Activated T-cell treated with anti-CD3 and anti-CD28 coated beads, Interleukin-2, amount 50 U/mL, for 72 hours (primary cell): ENCODE data around the gene MET. TPM values are rescaled to one million over a fixed set of nuclear protein-coding genes. Genes with fewer than 3 reads are reported as not detected.

Source experiments
- ATAC-seq, 2 donors: fragments of 150-1000 bp; cut with Tn5 transposase; replicated peaks in 1 of 2; 2 replicates each; pipeline ENCODE4 v1.10.0; 2021; ENCODE audit warnings: moderate library complexity in 2 of 2, mild to moderate bottlenecking in 1 of 2
- DNase-seq, 2 donors: peaks; one replicate each; pipeline ENCODE4 v3.0.0; 2021 to 2022; ENCODE audit warnings: mixed read lengths in 1 of 2
- H3K27ac Mint-ChIP-seq: one replicate; pipeline ENCODE4 v1.8.0; 2022; ENCODE audit warnings: mild to moderate bottlenecking, moderate library complexity, mixed read lengths
- H3K27me3 Mint-ChIP-seq: one replicate; pipeline ENCODE4 v1.8.0; 2022; ENCODE audit warnings: low read depth, mixed read lengths
- H3K36me3 Mint-ChIP-seq, 2 donors: one replicate each; pipeline ENCODE4 v1.8.0; 2022; ENCODE audit warnings: mixed read lengths in 2 of 2, mild to moderate bottlenecking in 1 of 2; ENCODE audit not compliant: insufficient read depth in 2 of 2
- H3K4me1 Mint-ChIP-seq: one replicate; pipeline ENCODE4 v1.8.0; 2022; ENCODE audit warnings: low read depth, mixed read lengths
- H3K4me3 Mint-ChIP-seq, 2 donors: one replicate each; pipeline ENCODE4 v1.8.0; 2022; ENCODE audit warnings: mild to moderate bottlenecking in 2 of 2, mixed read lengths in 2 of 2, moderate library complexity in 2 of 2
- H3K9me3 Mint-ChIP-seq, 2 donors: one replicate each; pipeline ENCODE4 v1.8.0; 2022; ENCODE audit warnings: mixed read lengths in 2 of 2
- total RNA-seq, 2 donors: library from RNA; stranded (reverse); gene quantifications; one replicate each; pipeline ENCODE4 v1.2.3, GENCODE V29; 2022

The MET gene
- total RNA-seq, 2 donors from 2014 or later, result 2.4 TPM

DNA sequence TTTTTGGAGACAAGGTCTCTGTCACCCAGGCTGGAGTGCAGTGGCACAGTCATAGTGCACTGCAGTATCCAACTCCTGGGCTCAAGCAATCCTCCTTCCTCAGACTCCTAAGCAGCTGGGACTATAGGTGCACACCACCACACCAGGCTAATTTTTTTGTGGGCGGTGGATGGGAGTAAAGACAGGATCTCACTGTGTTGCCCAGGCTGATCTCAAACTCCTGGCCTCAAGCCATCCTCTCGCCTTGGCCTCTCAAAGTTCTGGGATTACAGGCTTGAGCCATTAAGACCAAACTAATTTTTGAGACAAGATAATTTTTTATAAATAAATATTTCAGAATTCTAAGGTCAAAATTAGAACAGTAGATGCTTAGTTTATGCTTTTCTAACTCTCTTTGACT, 109.6 kb downstream of the MET start:
- no peak overlapping the region for H3K4me3 Mint-ChIP-seq
- no peaks in the 10 kb centered on the region for H3K36me3 Mint-ChIP-seq
- H3K9me3 Mint-ChIP-seq, result no peaks in the 10 kb centered on the region
- H3K27ac Mint-ChIP-seq, result no peak overlapping the region
- no peaks in the 10 kb centered on the region for H3K27me3 Mint-ChIP-seq
- peaks cover 6% of the 10 kb centered on the region for H3K4me1 Mint-ChIP-seq
- no peak for ATAC-seq
- DNase-seq, result no peak

DNA sequence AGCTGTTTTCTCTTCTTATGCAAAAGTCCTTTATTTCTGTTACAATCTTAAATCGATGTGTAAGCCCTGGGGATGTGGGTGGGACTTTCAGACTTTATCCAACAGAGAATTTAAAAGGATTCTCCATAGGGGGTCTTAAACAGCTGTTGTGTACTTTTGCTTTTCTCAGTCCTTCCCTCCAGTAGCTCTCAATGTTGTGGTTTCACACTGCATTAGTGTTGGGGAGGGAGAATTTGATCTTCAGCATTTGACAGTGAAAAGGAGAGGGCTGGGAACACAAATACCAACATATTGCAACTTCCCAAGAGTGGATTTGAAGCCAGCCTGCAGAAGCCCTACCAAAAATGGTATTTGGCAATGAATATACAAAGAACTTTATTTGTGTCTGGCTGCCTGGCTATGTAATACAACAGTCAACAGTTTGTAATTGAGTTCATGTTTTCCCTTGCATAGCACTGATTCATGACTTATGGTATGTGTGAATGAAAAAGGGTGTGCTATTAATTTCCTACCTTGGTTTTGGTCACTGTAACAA, 110.2 kb downstream of the MET start:
- Mint-ChIP-seq H3K27me3 (no peaks in the 10 kb centered on the region), H3K4me1 (peaks cover 6% of the 10 kb centered on the region), H3K9me3 (no peaks in the 10 kb centered on the region), H3K36me3 (no peaks in the 10 kb centered on the region), H3K27ac (no peak overlapping the region), H3K4me3 (no peak overlapping the region)
- ATAC-seq (no peak), DNase-seq (no peak)

DNA sequence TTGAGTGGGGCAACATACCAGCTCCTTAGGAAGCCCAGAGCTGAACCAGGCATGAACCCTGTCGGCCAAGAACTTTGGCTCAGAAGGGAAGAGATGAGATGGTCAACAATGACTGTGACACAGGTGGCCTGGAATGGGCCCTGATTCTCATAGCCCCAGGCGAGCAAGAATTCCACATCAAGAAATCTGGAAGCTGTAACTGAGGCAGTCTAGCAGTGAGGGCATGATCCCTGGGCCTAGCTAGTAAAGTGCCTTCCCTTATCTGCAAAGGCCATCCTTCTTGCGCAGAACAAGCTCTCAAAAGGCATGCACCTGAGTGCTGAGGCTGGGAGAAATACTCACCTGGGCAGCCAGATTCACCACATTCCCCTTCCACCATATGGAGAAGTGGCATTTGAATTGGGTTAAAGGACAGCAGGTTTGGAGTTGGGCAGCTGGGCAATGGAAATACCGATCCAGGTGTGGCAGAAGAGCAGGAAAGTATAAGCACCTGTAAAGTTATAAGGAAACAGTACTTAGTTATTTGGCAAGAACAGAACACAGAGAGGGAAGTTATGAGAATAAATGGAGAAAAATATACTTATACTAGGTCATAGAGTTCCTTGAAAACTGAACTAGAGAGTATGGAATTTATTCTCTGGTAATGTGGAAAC, 111.8 kb downstream of the MET start:
- no peaks in the 10 kb centered on the region for H3K9me3 Mint-ChIP-seq
- no peaks in the 10 kb centered on the region for H3K27me3 Mint-ChIP-seq
- no peaks in the 10 kb centered on the region for H3K36me3 Mint-ChIP-seq
- ATAC-seq (no peak), DNase-seq (no peak)
- no peak overlapping the region for H3K27ac Mint-ChIP-seq
- H3K4me3 Mint-ChIP-seq, result no peak overlapping the region
- H3K4me1 Mint-ChIP-seq, result peaks cover 6% of the 10 kb centered on the region

- Mint-ChIP-seq H3K27me3 (no peaks in the 10 kb centered on the region), H3K4me1 (peaks cover 6% of the 10 kb centered on the region), H3K36me3 (no peaks in the 10 kb centered on the region), H3K9me3 (no peaks in the 10 kb centered on the region), H3K4me3 (no peak overlapping the region), H3K27ac (no peak overlapping the region)
- DNase-seq (no peak), ATAC-seq (no peak)
These were observed 112.7 kb downstream of the MET start for GRCh38 chr7:116784647-116785046.

- Mint-ChIP-seq H3K27ac (no peak overlapping the region), H3K27me3 (peaks cover 8% of the 10 kb centered on the region), H3K9me3 (no peaks in the 10 kb centered on the region), H3K4me3 (no peak overlapping the region), H3K4me1 (peaks cover 5% of the 10 kb centered on the region), H3K36me3 (no peaks in the 10 kb centered on the region)
- DNase-seq (no peak), ATAC-seq (no peak)
These were observed 113.8 kb downstream of the MET start for GRCh38 chr7:116785843-116786242.

DNA sequence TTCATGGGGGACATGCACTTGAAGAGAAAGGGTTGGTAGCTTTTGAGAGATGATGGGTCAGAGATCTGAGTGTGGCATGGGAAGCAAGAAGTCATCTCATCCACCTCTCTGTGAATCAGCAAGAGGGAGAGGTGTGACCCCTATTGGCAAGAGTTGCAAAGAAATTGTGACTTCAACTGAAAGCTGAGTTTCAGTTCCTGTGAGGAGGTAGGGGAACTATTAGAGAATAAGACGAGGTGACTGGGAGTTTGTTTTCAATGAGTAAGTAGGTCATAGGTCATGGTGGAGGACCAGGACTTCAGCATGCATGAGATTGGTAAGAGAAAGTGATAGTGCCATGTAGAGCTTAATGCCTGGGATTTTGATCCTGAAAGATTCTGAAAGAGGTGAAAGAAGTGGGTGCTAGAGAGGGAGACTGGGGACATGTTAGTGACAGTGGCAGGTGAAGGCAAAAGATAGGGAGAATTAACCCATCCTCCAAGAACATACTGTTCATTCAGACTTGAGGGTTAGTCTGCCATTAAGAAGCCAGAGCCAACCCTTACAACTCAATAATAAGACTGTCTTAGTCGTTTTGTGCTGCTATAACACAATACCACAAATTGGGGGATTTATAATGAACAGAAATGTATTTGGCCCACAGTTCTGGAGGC, 114.9 kb downstream of the MET start:
- Mint-ChIP-seq H3K36me3 (no peaks in the 10 kb centered on the region), H3K9me3 (no peaks in the 10 kb centered on the region), H3K27ac (no peak overlapping the region), H3K4me1 (no peaks in the 10 kb centered on the region), H3K4me3 (no peak overlapping the region), H3K27me3 (peaks cover 8% of the 10 kb centered on the region)
- DNase-seq (peak; percentile 47 to 48), ATAC-seq (peak; percentile 92 to 95)

DNA sequence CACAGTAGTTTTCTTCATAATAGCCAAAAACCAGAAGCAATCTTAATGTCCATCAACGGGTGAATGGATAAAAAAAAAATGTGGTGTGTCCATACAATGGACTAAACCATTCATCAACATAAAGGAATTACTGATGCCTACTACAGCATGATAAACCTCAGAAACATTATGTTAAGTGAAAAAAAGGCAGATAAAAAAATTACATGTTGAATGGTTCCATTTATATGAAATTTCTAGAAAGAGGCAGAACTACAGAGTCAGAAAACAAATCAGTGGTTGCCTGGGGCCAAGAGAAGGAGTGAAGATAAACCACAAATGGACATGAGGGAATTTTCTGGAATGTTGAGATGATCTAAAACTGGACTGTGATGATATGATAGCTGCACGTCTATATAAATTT, 115.9 kb downstream of the MET start:
- no peak overlapping the region for H3K4me3 Mint-ChIP-seq
- H3K4me1 Mint-ChIP-seq, result no peaks in the 10 kb centered on the region
- no peaks in the 10 kb centered on the region for H3K9me3 Mint-ChIP-seq
- ATAC-seq (no peak), DNase-seq (no peak)
- H3K27me3 Mint-ChIP-seq, result peaks cover 8% of the 10 kb centered on the region
- H3K36me3 Mint-ChIP-seq, result no peaks in the 10 kb centered on the region
- no peak overlapping the region for H3K27ac Mint-ChIP-seq

DNA sequence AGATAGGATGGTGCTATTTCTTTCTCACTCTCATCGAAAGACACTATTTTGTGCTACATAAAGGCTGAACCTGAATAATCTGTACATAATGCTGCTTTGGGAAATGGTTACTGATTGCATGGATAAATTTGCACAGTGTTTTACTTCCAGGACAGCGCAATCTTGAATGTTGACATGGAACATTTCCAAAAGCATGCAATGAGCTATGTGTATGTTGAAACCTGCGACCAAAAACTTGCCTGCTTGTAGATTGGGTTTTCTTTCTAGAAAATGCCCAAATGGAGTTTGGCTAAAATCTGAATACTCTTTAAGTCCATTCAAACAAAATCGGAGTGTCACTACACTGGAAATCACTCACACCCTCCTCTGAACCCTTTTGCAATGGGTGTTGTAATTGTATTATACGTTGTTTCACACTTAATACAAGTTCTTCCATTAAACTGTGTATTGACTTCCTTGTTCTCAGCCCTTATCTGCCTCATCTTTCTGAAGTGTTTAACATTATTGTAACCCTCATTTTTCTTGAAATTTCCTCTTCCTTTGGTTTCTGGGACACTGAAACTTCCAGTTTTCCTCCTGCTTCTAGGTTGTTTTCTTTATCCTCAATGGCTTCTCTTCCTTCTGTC, 116.7 kb downstream of the MET start:
- Mint-ChIP-seq H3K9me3 (no peaks in the 10 kb centered on the region), H3K4me1 (no peaks in the 10 kb centered on the region), H3K4me3 (no peak overlapping the region), H3K36me3 (no peaks in the 10 kb centered on the region), H3K27ac (no peak overlapping the region), H3K27me3 (peaks cover 13% of the 10 kb centered on the region)
- no peak for DNase-seq
- no peak for ATAC-seq

DNA sequence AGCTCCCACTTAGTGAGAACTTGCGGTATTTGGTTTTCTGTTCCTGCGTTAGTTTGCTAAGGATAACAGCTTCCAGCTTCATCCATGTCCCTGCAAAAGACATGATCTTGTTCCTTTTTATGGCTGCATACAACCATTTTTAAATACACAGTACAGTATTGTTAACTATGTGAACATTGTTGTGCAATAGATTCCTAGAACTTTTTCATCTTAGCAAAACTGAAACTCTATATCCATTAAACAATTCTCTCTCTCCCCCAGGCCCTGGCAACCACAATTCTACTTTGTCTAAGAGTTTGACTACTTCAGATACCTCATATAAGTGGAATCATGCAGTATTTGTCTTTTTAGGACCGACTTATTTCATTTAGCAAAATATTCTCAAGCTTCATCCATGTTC, 118.0 kb downstream of the MET start:
- ATAC-seq, result no peak
- H3K4me1 Mint-ChIP-seq, result no peaks in the 10 kb centered on the region
- H3K9me3 Mint-ChIP-seq, result no peaks in the 10 kb centered on the region
- no peak overlapping the region for H3K27ac Mint-ChIP-seq
- H3K36me3 Mint-ChIP-seq, result no peaks in the 10 kb centered on the region
- DNase-seq, result no peak
- no peak overlapping the region for H3K4me3 Mint-ChIP-seq
- H3K27me3 Mint-ChIP-seq, result peaks cover 25% of the 10 kb centered on the region

- Mint-ChIP-seq H3K27me3 (peaks cover 28% of the 10 kb centered on the region), H3K36me3 (no peaks in the 10 kb centered on the region), H3K4me3 (no peak overlapping the region), H3K4me1 (no peaks in the 10 kb centered on the region), H3K27ac (peak overlapping the region; percentile 13), H3K9me3 (no peaks in the 10 kb centered on the region)
- DNase-seq, result no peak
- ATAC-seq, result no peak
These were observed 120.8 kb downstream of the MET start for GRCh38 chr7:116792813-116793212.

GRCh38 chr7:116793795-116794340, 121.9 kb downstream of the MET start:
- Mint-ChIP-seq H3K36me3 (no peaks in the 10 kb centered on the region), H3K27me3 (peaks cover 33% of the 10 kb centered on the region)
- no peak for ATAC-seq

DNA sequence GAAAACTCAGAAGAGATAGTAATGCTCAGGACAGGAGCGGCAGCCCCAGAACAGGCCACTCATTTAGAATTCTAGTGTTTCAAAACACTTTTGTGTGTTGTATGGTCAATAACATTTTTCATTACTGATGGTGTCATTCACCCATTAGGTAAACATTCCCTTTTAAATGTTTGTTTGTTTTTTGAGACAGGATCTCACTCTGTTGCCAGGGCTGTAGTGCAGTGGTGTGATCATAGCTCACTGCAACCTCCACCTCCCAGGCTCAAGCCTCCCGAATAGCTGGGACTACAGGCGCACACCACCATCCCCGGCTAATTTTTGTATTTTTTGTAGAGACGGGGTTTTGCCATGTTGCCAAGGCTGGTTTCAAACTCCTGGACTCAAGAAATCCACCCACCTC, 124.5 kb downstream of the MET start:
- Mint-ChIP-seq H3K4me1 (peaks cover 10% of the 10 kb centered on the region), H3K27ac (no peak overlapping the region), H3K4me3 (no peak overlapping the region), H3K27me3 (peaks cover 35% of the 10 kb centered on the region), H3K9me3 (no peaks in the 10 kb centered on the region), H3K36me3 (no peaks in the 10 kb centered on the region)
- no peak for DNase-seq
- no peak for ATAC-seq

More at GRCh38 chr7:116793795-116794340, 121.9 kb downstream of the MET start:
- H3K4me3 Mint-ChIP-seq, result no peak overlapping the region
- no peaks in the 10 kb centered on the region for H3K9me3 Mint-ChIP-seq
- no peaks in the 10 kb centered on the region for H3K4me1 Mint-ChIP-seq
- no peak overlapping the region for H3K27ac Mint-ChIP-seq
- no peak for DNase-seq

DNA sequence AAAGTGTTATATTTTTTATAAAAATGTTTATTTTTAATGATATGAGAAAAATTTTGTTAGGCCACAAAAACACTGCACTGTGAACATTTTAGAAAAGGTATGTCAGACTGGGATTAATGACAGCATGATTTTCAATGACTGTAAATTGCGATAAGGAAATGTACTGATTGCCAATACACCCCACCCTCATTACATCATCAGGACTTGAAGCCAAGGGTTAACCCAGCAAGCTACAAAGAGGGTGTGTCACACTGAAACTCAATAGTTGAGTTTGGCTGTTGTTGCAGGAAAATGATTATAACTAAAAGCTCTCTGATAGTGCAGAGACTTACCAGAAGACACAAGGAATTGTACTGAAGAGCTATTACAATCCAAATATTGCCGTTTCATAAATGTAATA, 125.6 kb downstream of the MET start:
- ATAC-seq, result no peak
- H3K9me3 Mint-ChIP-seq, result no peaks in the 10 kb centered on the region
- peaks cover 18% of the 10 kb centered on the region for H3K4me1 Mint-ChIP-seq
- peaks cover 37% of the 10 kb centered on the region for H3K27me3 Mint-ChIP-seq
- H3K36me3 Mint-ChIP-seq, result peaks cover 0 to under 1% of the 10 kb centered on the region in 2 donors
- H3K4me3 Mint-ChIP-seq, result no peak overlapping the region
- DNase-seq, result no peak
- H3K27ac Mint-ChIP-seq, result no peak overlapping the region
